Endothelial cell of umbilical vein (primary cell): ENCODE data around the gene TERT. TPM values are rescaled to one million over a fixed set of nuclear protein-coding genes. Genes with fewer than 3 reads are reported as not detected.

Experiments used
- BruUV-seq: library from RNA; stranded (reverse); fragments of 400-500 nt; replicated peaks from 2 replicates; lab custom pipeline; 2021; lab: Mats Ljungman, UMichigan
- CTCF ChIA-PET: fragments of 300-600, 350-600 bp; sonication (Branson Sonifier 250); formaldehyde crosslinking; loops from one replicate; lab custom pipeline; 2021; ENCODE audit warnings: antibody characterized with exemption, inconsistent platforms; lab: Charles Lee
- POLR2A ChIA-PET: fragments of 300-600, 350-600 bp; sonication (Branson Sonifier 250); formaldehyde crosslinking; loops from one replicate; lab custom pipeline; 2021; ENCODE audit warnings: antibody characterized with exemption, inconsistent platforms; lab: Charles Lee
- DNase-seq: peaks from one replicate; pipeline ENCODE4 v3.0.0-alpha.2; 2011; ENCODE audit warnings: low read depth, low spot score
- FAIRE-seq: peaks from 2 replicates; lab custom pipeline; 2011; peaks lifted over from hg19 to GRCh38; lab: Jason Lieb, UNC
- H2AFZ ChIP-seq: 2 replicates; pipeline ENCODE4 v1.6.0; 2012; ENCODE audit warnings: low read depth, low read length, control low read depth, inconsistent platforms
- H3K27ac ChIP-seq: 2 replicates; pipeline ENCODE4 v1.5.1; 2011; ENCODE audit warnings: low read depth, mild to moderate bottlenecking, control low read depth, low read length, moderate library complexity; ENCODE audit not compliant: insufficient read depth
- H3K27me3 ChIP-seq, 2 experiments: 2 replicates each; pipeline versions ENCODE4 v1.6.0 to v1.6.1; 2011; ENCODE audit warnings: low read length in 2 of 2, mixed read lengths in 1 of 2; ENCODE audit not compliant: control insufficient read depth in 2 of 2, insufficient read depth in 2 of 2
- H3K36me3 ChIP-seq, 2 experiments: 2 replicates in 1 of 2; 3 replicates in 1 of 2; pipeline ENCODE4 v1.5.1; 2011; ENCODE audit warnings: low read length in 2 of 2, mild to moderate bottlenecking in 1 of 2, moderate library complexity in 1 of 2; ENCODE audit not compliant: control insufficient read depth in 2 of 2, insufficient read depth in 2 of 2; ENCODE audit errors: extremely low read depth in 1 of 2
- H3K4me1 ChIP-seq: 3 replicates; pipeline ENCODE4 v1.5.1; 2011; ENCODE audit warnings: mild to moderate bottlenecking, low read length; ENCODE audit not compliant: control insufficient read depth, insufficient read depth; ENCODE audit errors: extremely low read depth
- H3K4me2 ChIP-seq: 2 replicates; pipeline ENCODE4 v1.6.1; 2011; ENCODE audit warnings: low read length, control low read depth, mixed read lengths; ENCODE audit not compliant: insufficient read depth
- H3K4me3 ChIP-seq, 3 experiments: fragments of 200-600 bp in 1 of 3; sonication (generic), shearing (Covaris generic) in 1 of 3; replicated peaks in 1 of 3; 2 replicates each; pipeline ENCODE4 v1.5.1; 2011 to 2016; ENCODE audit warnings: control low read depth in 3 of 3, low read length in 3 of 3, mild to moderate bottlenecking in 2 of 3, inconsistent platforms in 1 of 3, low read depth in 1 of 3, moderate library complexity in 1 of 3; ENCODE audit not compliant: insufficient read depth in 1 of 3
- H3K79me2 ChIP-seq: 2 replicates; pipeline ENCODE4 v1.6.0; 2012; ENCODE audit warnings: low read length, inconsistent platforms; ENCODE audit not compliant: control insufficient read depth, insufficient read depth
- H3K9ac ChIP-seq: replicated peaks from 2 replicates; pipeline ENCODE3; 2011; ENCODE audit warnings: low read length, control low read depth; ENCODE audit not compliant: insufficient read depth; ENCODE audit errors: extremely low read depth
- H3K9me1 ChIP-seq: replicated peaks from 3 replicates; pipeline ENCODE4 v1.6.0; 2011; ENCODE audit warnings: mild to moderate bottlenecking, low read length; ENCODE audit not compliant: control insufficient read depth, insufficient read depth; ENCODE audit errors: extremely low read depth
- H3K9me3 ChIP-seq: replicated peaks from 2 replicates; pipeline ENCODE4 v1.5.1; 2012; ENCODE audit warnings: low read length, inconsistent platforms; ENCODE audit not compliant: control insufficient read depth, insufficient read depth
- H4K20me1 ChIP-seq: replicated peaks from 2 replicates; pipeline ENCODE3; 2011; ENCODE audit warnings: mild to moderate bottlenecking, low read length; ENCODE audit not compliant: control insufficient read depth, insufficient read depth; ENCODE audit errors: extremely low read depth
- EZH2 ChIP-seq: IDR thresholded peaks from 2 replicates; pipeline ENCODE4 v1.6.1; 2012; ENCODE audit warnings: borderline replicate concordance, low read depth, mild to moderate bottlenecking, moderate library complexity, low read length, inconsistent platforms; ENCODE audit not compliant: severe bottlenecking
- FOS ChIP-seq: IDR thresholded peaks from 2 replicates; pipeline ENCODE4 v1.6.1; 2011; ENCODE audit warnings: mild to moderate bottlenecking, low read length, moderate library complexity, borderline replicate concordance; ENCODE audit not compliant: insufficient read depth
- GATA2 ChIP-seq: IDR thresholded peaks from 2 replicates; pipeline ENCODE4 v1.7.0; 2011; ENCODE audit warnings: low read depth, mild to moderate bottlenecking, moderate library complexity, mixed read lengths, low read length; ENCODE audit not compliant: insufficient read length, insufficient read depth
- JUN ChIP-seq: IDR thresholded peaks from 2 replicates; pipeline ENCODE4 v1.6.1; 2011; ENCODE audit warnings: borderline replicate concordance, low read depth; ENCODE audit not compliant: insufficient read length, insufficient read depth
- MYC ChIP-seq: IDR thresholded peaks from one replicate; pipeline ENCODE4 v1.6.1; 2011; ENCODE audit warnings: mild to moderate bottlenecking, low read depth, low read length
- POLR2A ChIP-seq: IDR thresholded peaks from 2 replicates; pipeline ENCODE4 v1.6.1; 2012; ENCODE audit warnings: low read depth, mild to moderate bottlenecking, control low read depth, low read length
- POLR2AphosphoS5 ChIP-seq: IDR thresholded peaks from 2 replicates; pipeline ENCODE4 v1.6.1; 2012; ENCODE audit warnings: low read depth, mild to moderate bottlenecking, control low read depth, low read length, moderate library complexity; ENCODE audit not compliant: insufficient read depth
- dilution Hi-C: fragments of 300-500 bp; cut with MboI; formaldehyde crosslinking; loops from one replicate; pipeline ENCODE4 v1.15.0; 2019; ENCODE audit warnings: low sequenced_read_pairs; ENCODE audit not compliant: extremely low pct_ligation_motif_present
- intact Hi-C: fragments of 100-400 bp; cut with micrococcal nuclease; formaldehyde crosslinking; loops from one replicate; pipeline ENCODE4 v1.10.0; 2022
- polyA plus RNA-seq, 4 experiments: library from polyadenylated mRNA; depleted of rRNA in 3 of 4; stranded (reverse) in 3 of 4; unstranded in 1 of 4; fragments of >200 nt; gene quantifications; 2 replicates each; pipeline versions ENCODE4 v1.2.1 to v1.2.3, GENCODE V29; 2011 to 2012; ENCODE audit warnings: missing spikeins in 1 of 4
- total RNA-seq: library from RNA; stranded (reverse); gene quantifications from 2 replicates; pipeline ENCODE4 v1.2.3, GENCODE V29; 2021
- TF ChIP-seq, protein P1 (sequence below): IDR thresholded peaks from 2 replicates; pipeline ENCODE4 v1.6.1; 2011; ENCODE audit not compliant: insufficient read depth, insufficient read length
- TF ChIP-seq, protein P2 (sequence below), 2 donors: IDR thresholded peaks; 1 replicate in 1 of 2; 2 replicates in 1 of 2; pipeline ENCODE4 v1.5.1; 2011; ENCODE audit warnings: low read length in 2 of 2, mild to moderate bottlenecking in 2 of 2, moderate library complexity in 2 of 2, control low read depth in 1 of 2, inconsistent platforms in 1 of 2, low read depth in 1 of 2; ENCODE audit not compliant: insufficient read depth in 1 of 2; ENCODE audit errors: extremely low read depth in 1 of 2

TERT gene
- total and polyA plus RNA-seq, 2 donors (not counting 3 experiments of a cell fraction or from before 2014, with no cell fraction given): 0.04 TPM; not detected in 1

DNA sequence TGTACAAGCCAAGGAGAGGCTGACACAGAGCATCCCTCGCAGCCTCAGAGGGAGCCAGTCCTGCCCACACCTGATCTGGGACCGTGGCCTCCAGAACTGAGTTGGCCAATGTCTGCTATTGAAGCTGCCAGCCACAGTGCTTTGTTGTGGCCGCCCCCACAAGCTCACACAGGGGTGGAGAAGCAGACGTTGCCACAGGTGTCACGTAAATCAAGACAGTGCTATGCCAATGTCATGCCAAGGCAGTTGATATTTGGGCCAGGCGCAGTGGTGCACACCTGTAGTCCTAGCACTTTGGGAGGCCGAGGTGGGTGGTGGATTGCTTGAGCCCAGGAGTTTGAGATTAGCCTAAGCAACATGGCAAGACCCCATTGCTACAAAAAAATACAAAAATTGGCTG is 17.3 kb upstream of the TERT start:
- TF ChIP-seq FOS (no peak), POLR2A (no peak), JUN (no peak)
- H4K20me1 ChIP-seq: no peaks in the 10 kb centered on the region
- FAIRE-seq (no peak), DNase-seq (no peak)
- no peaks in the 10 kb centered on the region for H3K4me1 ChIP-seq
- BruUV-seq: no TSS peak
- H3K9ac ChIP-seq: no peak overlapping the region
- no peaks in the 10 kb centered on the region for H3K79me2 ChIP-seq
- intact Hi-C loops (no loop called here), dilution Hi-C loops (no loop called here)
- no peak overlapping the region for H3K4me3 ChIP-seq
- no peaks in the 10 kb centered on the region for H3K9me3 ChIP-seq
- no peak overlapping the region for H3K4me2 ChIP-seq
- CTCF ChIA-PET: no interaction called here
- H3K27ac ChIP-seq: no peak overlapping the region
- POLR2A ChIA-PET: no interaction called here
- H3K36me3 ChIP-seq: no peaks in the 10 kb centered on the region
- no peak overlapping the region for H2AFZ ChIP-seq
- H3K27me3 ChIP-seq: no peaks in the 10 kb centered on the region
- H3K9me1 ChIP-seq: no peaks in the 10 kb centered on the region

DNA sequence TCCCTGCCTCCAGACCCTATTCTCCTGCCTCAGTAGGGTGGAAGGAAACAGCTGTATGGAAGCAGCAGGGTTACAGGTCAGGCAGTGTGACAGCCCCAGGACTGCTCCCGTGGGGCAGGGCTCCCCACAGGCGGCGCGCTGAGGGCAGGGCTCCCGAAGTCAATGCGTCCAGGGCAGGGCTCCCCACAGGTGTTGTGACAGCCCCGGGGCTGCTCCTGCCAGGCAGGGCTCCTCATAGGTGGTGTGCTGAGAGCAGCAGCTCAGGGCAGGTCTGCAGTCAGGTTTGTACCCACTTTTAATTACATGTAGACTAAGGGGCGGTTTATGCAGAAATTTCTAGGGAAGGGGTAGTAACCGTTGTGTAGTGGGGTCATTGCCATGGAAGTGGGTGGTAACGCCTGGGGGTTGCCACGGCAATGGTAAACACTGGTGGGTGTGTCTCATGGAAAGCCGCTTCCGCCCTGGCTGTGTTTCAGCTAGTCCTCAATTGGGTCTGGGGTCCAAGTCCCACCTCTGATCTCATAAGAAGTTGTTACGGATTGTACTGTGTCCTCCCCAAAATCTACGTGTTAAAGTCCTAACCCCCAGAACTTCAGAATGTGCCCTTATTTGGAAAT is 16.7 kb upstream of the TERT start:
- H2AFZ ChIP-seq: no peak overlapping the region
- DNase-seq (no peak), FAIRE-seq (no peak)
- ChIA-PET POLR2A (no interaction called here), CTCF (no interaction called here)
- no peaks in the 10 kb centered on the region for H3K9me3 ChIP-seq
- BruUV-seq: no TSS peak
- H3K36me3 ChIP-seq: no peaks in the 10 kb centered on the region
- no peaks in the 10 kb centered on the region for H3K27me3 ChIP-seq
- no peak overlapping the region for H3K4me2 ChIP-seq
- no peak overlapping the region for H3K4me3 ChIP-seq
- intact Hi-C loops: no loop called here
- H4K20me1 ChIP-seq: no peaks in the 10 kb centered on the region
- no peaks in the 10 kb centered on the region for H3K4me1 ChIP-seq
- no peaks in the 10 kb centered on the region for H3K79me2 ChIP-seq
- no peak overlapping the region for H3K9ac ChIP-seq
- H3K9me1 ChIP-seq: no peaks in the 10 kb centered on the region
- dilution Hi-C loops: no loop called here
- no peak overlapping the region for H3K27ac ChIP-seq
- TF ChIP-seq, protein P1, sequence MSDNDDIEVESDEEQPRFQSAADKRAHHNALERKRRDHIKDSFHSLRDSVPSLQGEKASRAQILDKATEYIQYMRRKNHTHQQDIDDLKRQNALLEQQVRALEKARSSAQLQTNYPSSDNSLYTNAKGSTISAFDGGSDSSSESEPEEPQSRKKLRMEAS: no peak
- TF ChIP-seq, protein P2, sequence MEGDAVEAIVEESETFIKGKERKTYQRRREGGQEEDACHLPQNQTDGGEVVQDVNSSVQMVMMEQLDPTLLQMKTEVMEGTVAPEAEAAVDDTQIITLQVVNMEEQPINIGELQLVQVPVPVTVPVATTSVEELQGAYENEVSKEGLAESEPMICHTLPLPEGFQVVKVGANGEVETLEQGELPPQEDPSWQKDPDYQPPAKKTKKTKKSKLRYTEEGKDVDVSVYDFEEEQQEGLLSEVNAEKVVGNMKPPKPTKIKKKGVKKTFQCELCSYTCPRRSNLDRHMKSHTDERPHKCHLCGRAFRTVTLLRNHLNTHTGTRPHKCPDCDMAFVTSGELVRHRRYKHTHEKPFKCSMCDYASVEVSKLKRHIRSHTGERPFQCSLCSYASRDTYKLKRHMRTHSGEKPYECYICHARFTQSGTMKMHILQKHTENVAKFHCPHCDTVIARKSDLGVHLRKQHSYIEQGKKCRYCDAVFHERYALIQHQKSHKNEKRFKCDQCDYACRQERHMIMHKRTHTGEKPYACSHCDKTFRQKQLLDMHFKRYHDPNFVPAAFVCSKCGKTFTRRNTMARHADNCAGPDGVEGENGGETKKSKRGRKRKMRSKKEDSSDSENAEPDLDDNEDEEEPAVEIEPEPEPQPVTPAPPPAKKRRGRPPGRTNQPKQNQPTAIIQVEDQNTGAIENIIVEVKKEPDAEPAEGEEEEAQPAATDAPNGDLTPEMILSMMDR (IDR thresholded peaks at IDR 0.05; ENCODE audit: extremely low read depth in 1 of 2, insufficient read depth in 1 of 2, low read depth in 1 of 2, low read length in 2 of 2): no peak
- TF ChIP-seq GATA2: no peak
- no peak for TF ChIP-seq POLR2AphosphoS5
- TF ChIP-seq MYC: no peak
- no peak for TF ChIP-seq JUN
- no peak for TF ChIP-seq EZH2
- no peak for TF ChIP-seq POLR2A
- TF ChIP-seq FOS: no peak
